GM21723 (cell line): ENCODE results near the gene CASP7.
"Not testable (repeated sequence)": the region's sequence is repeated elsewhere in the genome, so short reads cannot be mapped to it uniquely, and the experiment has no call there.

Experiments used
- ATAC-seq: cut with Tn5 transposase; IDR thresholded peaks from one replicate; pipeline ENCODE4 v1.9.1; 2021; ENCODE audit warnings: mild to moderate bottlenecking, moderate library complexity; ENCODE audit not compliant: unreplicated experiment

The CASP7 gene

DNA sequence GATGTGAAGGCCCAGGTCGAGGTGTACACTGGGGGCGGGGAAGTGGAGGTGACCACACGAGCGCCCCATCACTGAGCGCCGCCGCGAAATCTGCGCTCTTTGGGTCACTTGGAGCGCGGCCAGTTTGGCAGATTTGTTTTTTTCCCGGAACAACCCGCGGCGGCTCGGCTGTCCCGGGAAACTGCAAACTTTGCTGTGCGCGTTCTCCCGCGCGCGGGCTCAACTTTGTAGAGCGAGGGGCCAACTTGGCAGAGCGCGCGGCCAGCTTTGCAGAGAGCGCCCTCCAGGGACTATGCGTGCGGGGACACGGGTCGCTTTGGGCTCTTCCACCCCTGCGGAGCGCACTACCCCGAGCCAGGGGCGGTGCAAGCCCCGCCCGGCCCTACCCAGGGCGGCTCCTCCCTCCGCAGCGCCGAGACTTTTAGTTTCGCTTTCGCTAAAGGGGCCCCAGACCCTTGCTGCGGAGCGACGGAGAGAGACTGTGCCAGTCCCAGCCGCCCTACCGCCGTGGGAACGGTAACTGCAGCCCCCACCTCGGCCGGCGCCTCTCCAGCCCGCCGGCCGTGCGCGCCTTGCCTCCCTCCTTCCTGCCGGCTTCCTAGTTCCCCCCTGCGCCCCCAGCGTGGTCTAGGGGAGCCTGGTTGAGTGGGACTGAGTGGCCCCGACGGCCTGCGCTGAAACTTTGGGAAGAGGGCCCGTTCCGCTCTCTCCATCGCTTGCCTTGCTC lies at the start of gene CASP7:
Gene CASP7, plus strand, starts transcription at position 450 of the 727 bp plus-strand sequence. CDS start 17,582 bp downstream, outside the sequence.
- ATAC-seq = peak; percentile 67

GRCh38 chr10:113630929-113631533 lies 48.7 kb upstream of the CASP7 start:
- no peak for ATAC-seq

DNA sequence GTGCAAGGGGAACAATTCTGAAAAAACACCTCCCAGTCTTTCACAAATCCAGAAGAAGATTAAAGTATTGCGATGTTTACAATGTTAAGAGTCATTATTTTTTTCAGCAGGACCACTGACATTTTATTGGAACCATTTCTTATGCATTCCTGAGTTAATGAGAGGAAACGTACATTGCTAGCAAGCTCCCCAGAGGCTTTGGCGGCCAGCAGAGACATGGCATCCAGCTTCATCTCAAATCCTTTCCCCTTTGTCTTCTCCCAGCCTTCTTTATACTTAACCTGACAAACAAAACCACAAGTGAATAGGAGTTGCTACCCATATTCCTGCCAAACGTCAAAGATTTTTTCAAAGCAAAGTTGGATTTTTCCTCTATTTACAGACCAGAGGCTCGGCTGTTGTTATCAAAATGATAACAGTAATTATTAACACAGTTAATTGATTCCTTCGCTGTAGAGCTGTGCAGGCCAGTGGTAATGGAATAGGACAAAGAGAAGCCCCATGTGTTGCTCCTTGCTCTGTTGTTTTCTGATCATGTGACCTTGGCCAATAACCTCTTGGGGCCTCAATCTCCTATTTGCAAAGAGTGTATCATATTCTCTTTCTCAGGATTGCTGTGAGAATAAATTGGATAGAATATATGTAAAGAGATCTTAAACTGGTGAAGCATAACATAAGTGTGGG lies 47.9 kb upstream of the CASP7 start:
- ATAC-seq = no peak

GRCh38 chr10:113639966-113640365 lies 39.7 kb upstream of the CASP7 start:
- no peak for ATAC-seq

- ATAC-seq = no peak
Observed at GRCh38 chr10:113641702-113642101, 38.0 kb upstream of the CASP7 start.

- ATAC-seq = no peak
Observed at GRCh38 chr10:113643183-113643582, 36.5 kb upstream of the CASP7 start.

- ATAC-seq = no peak
Observed at GRCh38 chr10:113644185-113645120, 35.3 kb upstream of the CASP7 start.

DNA sequence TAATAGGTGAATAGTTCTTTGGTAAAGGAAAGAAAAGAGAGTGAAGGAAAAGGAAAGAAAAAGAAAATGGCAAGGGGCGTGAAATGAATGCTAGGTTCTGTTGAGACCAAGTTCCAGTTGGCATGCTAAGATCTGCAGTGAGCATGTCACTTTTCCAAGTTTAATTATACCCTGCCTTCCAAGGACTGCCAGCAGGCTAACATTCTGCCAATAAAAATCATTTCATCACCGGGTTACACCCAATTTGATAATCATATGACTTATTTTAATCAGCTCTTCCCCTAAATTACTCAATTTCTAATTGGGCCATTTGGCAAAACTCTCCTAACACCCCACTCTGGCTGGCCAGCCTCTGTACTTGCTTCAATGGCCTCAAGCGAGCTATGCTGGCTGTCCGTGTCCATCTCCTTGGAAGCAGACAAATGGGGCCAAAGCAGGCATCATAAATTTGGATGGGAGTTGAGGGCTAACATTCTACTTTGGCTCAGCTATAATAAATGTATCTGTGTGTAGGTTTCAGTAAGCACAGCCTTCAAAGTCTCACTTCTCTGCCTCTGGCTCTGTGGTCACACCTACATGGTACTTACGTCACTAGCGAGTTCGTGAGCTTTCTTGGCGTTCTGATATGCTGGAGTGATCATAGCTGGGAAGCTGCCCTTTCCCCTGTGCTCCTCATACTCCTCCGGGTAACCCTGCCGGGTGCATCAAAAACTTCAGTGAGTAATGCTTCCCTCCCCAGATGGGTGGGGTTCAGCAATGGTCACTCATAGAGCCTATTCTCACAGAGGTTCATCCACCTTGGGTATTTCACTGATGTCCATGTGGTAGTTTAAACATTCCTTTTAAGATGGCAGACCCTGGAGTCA lies 33.1 kb upstream of the CASP7 start:
- ATAC-seq = no peak

GRCh38 chr10:113647812-113648211 lies 31.9 kb upstream of the CASP7 start:
- no peak for ATAC-seq

DNA sequence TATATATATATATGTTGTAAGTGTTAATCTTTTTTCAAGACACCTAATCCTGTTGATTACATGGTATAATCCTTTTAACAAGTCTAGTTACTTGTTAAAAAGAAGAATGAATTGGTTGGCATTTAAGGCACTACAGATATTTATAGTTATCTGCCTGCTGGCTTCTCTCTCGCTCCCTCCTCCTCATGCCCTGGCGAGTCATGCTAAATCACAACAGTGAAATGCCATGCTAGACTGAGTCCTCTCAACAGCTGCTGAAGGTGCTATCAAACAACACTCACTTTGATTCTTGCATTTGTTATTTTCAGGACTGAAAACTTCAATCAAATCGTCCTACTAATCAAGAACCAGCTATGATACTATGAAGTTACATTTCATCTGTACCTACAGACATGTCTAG lies 31.2 kb upstream of the CASP7 start:
- ATAC-seq = no peak

DNA sequence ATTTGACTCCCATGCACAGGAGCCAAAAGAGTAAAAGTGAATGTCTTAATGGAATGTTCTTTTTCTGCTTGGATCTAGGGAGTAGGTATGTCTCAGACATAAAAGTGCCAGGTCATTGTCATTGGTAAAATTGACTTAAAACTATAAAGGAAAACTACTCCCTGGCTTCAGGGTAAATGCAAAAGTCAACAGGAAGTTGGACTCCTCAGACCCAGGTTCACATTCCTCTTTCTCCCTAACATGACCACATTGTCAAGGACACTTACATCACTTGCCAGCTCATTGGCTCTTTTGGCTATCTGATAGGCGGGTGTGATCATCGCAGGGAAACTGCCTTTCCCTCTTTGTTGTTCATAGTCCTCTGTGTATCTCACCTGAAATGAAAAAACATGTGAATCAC lies 29.5 kb upstream of the CASP7 start:
- no peak for ATAC-seq

GRCh38 chr10:113651021-113651420 lies 28.7 kb upstream of the CASP7 start:
- no peak for ATAC-seq

GRCh38 chr10:113651898-113652297 lies 27.8 kb upstream of the CASP7 start:
- no peak for ATAC-seq

DNA sequence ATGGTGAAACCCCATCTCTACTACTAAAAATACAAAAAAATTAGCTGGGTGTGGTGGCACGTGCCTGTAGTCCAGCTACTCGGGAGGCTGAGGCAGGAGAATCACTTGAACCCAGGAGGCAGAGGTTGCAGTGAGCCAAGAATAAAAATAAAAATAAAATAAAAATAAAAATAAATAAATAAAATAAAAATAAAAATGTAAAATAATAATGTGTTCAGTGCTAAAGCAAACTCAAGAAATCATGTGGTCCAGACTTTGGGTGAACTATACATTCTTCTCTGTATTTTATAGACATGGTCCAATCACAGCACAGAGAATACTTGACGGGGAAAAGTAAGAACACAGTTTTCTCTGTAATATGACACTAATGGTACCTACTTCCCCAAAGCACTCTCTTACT lies 27.3 kb upstream of the CASP7 start:
- ATAC-seq = not testable (repeated sequence)

GRCh38 chr10:113656896-113657295 lies 22.8 kb upstream of the CASP7 start:
- no peak for ATAC-seq

GRCh38 chr10:113657544-113657943 lies 22.2 kb upstream of the CASP7 start:
- no peak for ATAC-seq

DNA sequence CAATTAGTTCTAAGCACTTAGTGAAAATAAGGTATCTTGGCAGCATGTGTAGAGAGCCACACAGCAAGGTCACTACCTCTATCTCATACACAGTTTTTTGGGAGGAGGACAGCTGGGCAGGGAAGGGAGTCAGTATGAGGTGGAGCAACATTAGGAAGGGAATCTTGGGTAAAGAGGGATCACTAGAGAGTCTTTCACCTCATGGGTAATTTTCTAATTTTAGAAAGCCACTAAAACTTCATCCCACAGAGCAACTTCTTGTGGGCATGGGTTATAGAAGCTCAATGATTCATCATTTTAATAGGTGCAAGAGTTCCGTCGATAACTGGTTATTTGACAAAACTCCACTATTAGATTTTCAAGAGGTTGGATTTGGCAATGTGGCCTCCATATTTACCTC lies 18.4 kb upstream of the CASP7 start:
- ATAC-seq = no peak

DNA sequence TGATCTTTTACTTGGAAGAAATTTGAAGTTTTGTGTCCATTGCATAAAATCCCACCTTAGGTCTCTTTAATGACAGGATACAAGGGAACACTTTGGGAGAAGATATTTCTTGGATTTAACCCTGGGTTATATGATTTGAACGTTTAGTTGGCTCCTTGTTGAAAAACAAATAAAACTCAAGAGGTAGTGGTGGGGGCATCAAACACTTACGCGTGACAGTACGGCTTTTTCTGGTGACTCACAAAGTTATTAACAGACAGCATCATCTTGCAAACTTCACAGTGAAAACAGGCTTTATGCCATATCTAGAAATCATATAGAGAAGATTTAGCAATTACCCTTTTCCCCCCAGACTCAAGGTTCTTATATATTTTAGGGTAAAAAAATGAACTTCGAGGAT lies 16.6 kb upstream of the CASP7 start:
- ATAC-seq = no peak

GRCh38 chr10:113663908-113664307 lies 15.8 kb upstream of the CASP7 start, which contains the start of gene NRAP:
TSS of gene NRAP (minus strand) at chr10:113664041. CDS start at chr10:113663882, 159 bp downstream.
- ATAC-seq = no peak

- ATAC-seq = no peak
Observed at GRCh38 chr10:113665352-113665751, 14.4 kb upstream of the CASP7 start.
